Measurements from ENCODE around the gene GOLGA6L24.
"Not testable (repeated sequence)": the region's sequence is repeated elsewhere in the genome, so short reads cannot be mapped to it uniquely, and the experiment has no call there.

- TF ChIP-seq CTCF (IDR thresholded peaks at IDR 0.05; ENCODE audit: insufficient read depth, low read depth, low read length); EZH2 (IDR thresholded peaks at IDR 0.05; ENCODE audit: insufficient read depth, low read length): not testable (repeated sequence)
These were observed at the start of gene GOLGA6L24 for GRCh38 chr15:28357984-28358383.
